GM12875 (cell line): ENCODE measurements around the gene CLIC3.

Source experiments
- H3K4me3 ChIP-seq: one replicate; pipeline ENCODE4 v1.5.1; 2011; ENCODE audit warnings: low read depth, low read length, control low read depth
- CTCF ChIP-seq: IDR thresholded peaks from 2 replicates; pipeline ENCODE4 v1.5.1; 2011; ENCODE audit warnings: low read depth, mild to moderate bottlenecking, control low read depth, inconsistent platforms, low read length, moderate library complexity, borderline replicate concordance; ENCODE audit not compliant: insufficient read depth

CLIC3 gene

GRCh38 chr9:137025517-137025966 lies 29.2 kb upstream of the CLIC3 start:
- TF ChIP-seq CTCF, result no peak
- no peak overlapping the region for H3K4me3 ChIP-seq

GRCh38 chr9:137023583-137023991 lies 27.2 kb upstream of the CLIC3 start:
- no peak overlapping the region for H3K4me3 ChIP-seq
- TF ChIP-seq CTCF, result no peak

GRCh38 chr9:137023157-137023556 lies 26.8 kb upstream of the CLIC3 start:
- H3K4me3 ChIP-seq, result no peak overlapping the region
- TF ChIP-seq CTCF, result no peak

GRCh38 chr9:137022662-137023008 lies 26.3 kb upstream of the CLIC3 start:
- TF ChIP-seq CTCF, result no peak
- H3K4me3 ChIP-seq, result no peak overlapping the region

- TF ChIP-seq CTCF, result no peak
- H3K4me3 ChIP-seq, result no peak overlapping the region
These were observed 25.8 kb upstream of the CLIC3 start for GRCh38 chr9:137021979-137022661.

GRCh38 chr9:137021568-137021978 lies 25.2 kb upstream of the CLIC3 start:
- H3K4me3 ChIP-seq, result no peak overlapping the region
- TF ChIP-seq CTCF, result no peak

GRCh38 chr9:137020771-137021567 lies 24.6 kb upstream of the CLIC3 start:
- TF ChIP-seq CTCF, result no peak
- H3K4me3 ChIP-seq, result no peak overlapping the region
